H9 (cell line): ENCODE results near the gene SYNC. TPM values are rescaled to one million over a fixed set of nuclear protein-coding genes. Genes with fewer than 3 reads are reported as not detected.

Source experiments
- DNase-seq: peaks from one replicate; pipeline ENCODE4 v3.0.0-alpha.2; 2017
- H2AFZ ChIP-seq: one replicate; pipeline ENCODE4 v1.6.1; 2013; ENCODE audit warnings: mild to moderate bottlenecking, low read length, control low read depth, moderate library complexity
- H2AK5ac ChIP-seq: 2 replicates; pipeline ENCODE4 v1.6.1; 2013; ENCODE audit warnings: low read length, control low read depth, mixed read lengths; ENCODE audit not compliant: insufficient read length
- H2BK120ac ChIP-seq: one replicate; pipeline ENCODE4 v1.6.1; 2013; ENCODE audit warnings: low read depth, mild to moderate bottlenecking, low read length, control low read depth, inconsistent platforms; ENCODE audit not compliant: poor library complexity, severe bottlenecking
- H2BK12ac ChIP-seq: 2 replicates; pipeline ENCODE4 v1.6.1; 2013; ENCODE audit warnings: low read length, control low read depth, mixed read lengths, low read depth; ENCODE audit not compliant: insufficient read length
- H2BK15ac ChIP-seq: 2 replicates; pipeline ENCODE4 v1.6.1; 2013; ENCODE audit warnings: low read depth, low read length, control low read depth
- H2BK20ac ChIP-seq: one replicate; pipeline ENCODE4 v1.6.1; 2013; ENCODE audit warnings: low read depth, mild to moderate bottlenecking, low read length, control low read depth, inconsistent platforms; ENCODE audit not compliant: poor library complexity, severe bottlenecking
- H2BK5ac ChIP-seq: 2 replicates; pipeline ENCODE4 v1.6.1; 2013; ENCODE audit warnings: low read length, control low read depth, mixed read lengths; ENCODE audit not compliant: insufficient read length
- H3K14ac ChIP-seq: 2 replicates; pipeline ENCODE4 v1.6.1; 2013; ENCODE audit warnings: low read length, control low read depth; ENCODE audit not compliant: insufficient read depth
- H3K18ac ChIP-seq: 2 replicates; pipeline ENCODE4 v1.6.1; 2013; ENCODE audit warnings: low read depth, mild to moderate bottlenecking, mixed read lengths, low read length, control low read depth; ENCODE audit not compliant: insufficient read length
- H3K23ac ChIP-seq: 2 replicates; pipeline ENCODE4 v1.6.1; 2013; ENCODE audit warnings: low read length, control low read depth, mixed read lengths, low read depth; ENCODE audit not compliant: insufficient read length
- H3K23me2 ChIP-seq: 2 replicates; pipeline ENCODE4 v1.6.1; 2013; ENCODE audit warnings: low read depth, mild to moderate bottlenecking, mixed read lengths, low read length, control low read depth; ENCODE audit not compliant: insufficient read length, poor library complexity, severe bottlenecking
- H3K27ac ChIP-seq: 2 replicates; pipeline ENCODE4 v1.5.1; 2013; ENCODE audit warnings: low read length, control low read depth, mixed read lengths, low read depth; ENCODE audit not compliant: insufficient read length
- H3K27me3 ChIP-seq: 2 replicates; pipeline ENCODE4 v1.6.1; 2013; ENCODE audit warnings: low read length, control low read depth, inconsistent platforms; ENCODE audit not compliant: insufficient read depth
- H3K4ac ChIP-seq: 2 replicates; pipeline ENCODE4 v1.6.1; 2013; ENCODE audit warnings: low read depth, mild to moderate bottlenecking, control low read depth, inconsistent platforms, low read length, moderate library complexity
- H3K4me1 ChIP-seq: 2 replicates; pipeline ENCODE4 v1.6.1; 2013; ENCODE audit warnings: low read length, control low read depth, inconsistent platforms; ENCODE audit not compliant: insufficient read depth
- H3K4me2 ChIP-seq: 2 replicates; pipeline ENCODE4 v1.6.1; 2013; ENCODE audit warnings: low read length, control low read depth, mixed read lengths; ENCODE audit not compliant: insufficient read length, insufficient read depth
- H3K56ac ChIP-seq: 2 replicates; pipeline ENCODE4 v1.6.1; 2013; ENCODE audit warnings: low read depth, mild to moderate bottlenecking, mixed read lengths, low read length, control low read depth; ENCODE audit not compliant: insufficient read length
- H3K79me1 ChIP-seq: 2 replicates; pipeline ENCODE4 v1.6.1; 2013; ENCODE audit warnings: low read depth, mild to moderate bottlenecking, moderate library complexity, low read length, control low read depth, inconsistent platforms; ENCODE audit not compliant: insufficient read depth, poor library complexity, severe bottlenecking
- H3K79me2 ChIP-seq: 2 replicates; pipeline ENCODE4 v1.6.1; 2013; ENCODE audit warnings: low read length, control low read depth, inconsistent platforms; ENCODE audit not compliant: insufficient read depth
- H3K9ac ChIP-seq: 2 replicates; pipeline ENCODE4 v1.6.1; 2013; ENCODE audit warnings: low read length, control low read depth, mixed read lengths; ENCODE audit not compliant: insufficient read length; ENCODE audit errors: extremely low read depth
- H3K9me3 ChIP-seq: one replicate; pipeline ENCODE4 v1.6.1; 2013; ENCODE audit warnings: low read depth, low read length, inconsistent platforms; ENCODE audit not compliant: control insufficient read depth
- H3T11ph ChIP-seq: one replicate; pipeline ENCODE4 v1.6.1; 2013; ENCODE audit warnings: mild to moderate bottlenecking, low read length, control low read depth, inconsistent platforms
- H4K20me1 ChIP-seq: one replicate; pipeline ENCODE4 v1.6.1; 2013; ENCODE audit not compliant: control insufficient read depth, insufficient read length, insufficient read depth
- H4K5ac ChIP-seq: 2 replicates; pipeline ENCODE4 v1.6.1; 2013; ENCODE audit warnings: low read depth, mild to moderate bottlenecking, mixed read lengths, low read length, control low read depth; ENCODE audit not compliant: insufficient read length
- H4K8ac ChIP-seq: replicated peaks from 2 replicates; pipeline ENCODE4 v1.6.1; 2013; ENCODE audit warnings: low read length, control low read depth, mixed read lengths, low read depth; ENCODE audit not compliant: insufficient read length
- H4K91ac ChIP-seq: 2 replicates; pipeline ENCODE4 v1.6.1; 2013; ENCODE audit warnings: low read depth, mild to moderate bottlenecking, moderate library complexity, mixed read lengths, low read length, control low read depth; ENCODE audit not compliant: insufficient read length
- H3K27ac Mint-ChIP-seq, 3 experiments: 2 replicates in 2 of 3; 3 replicates in 1 of 3; pipeline ENCODE4 v1.8.0; 2020 to 2021; ENCODE audit warnings: mixed read lengths in 3 of 3, mild to moderate bottlenecking in 1 of 3, moderate library complexity in 1 of 3
- H3K27me3 Mint-ChIP-seq: 2 replicates; pipeline ENCODE4 v1.8.0; 2021; ENCODE audit warnings: low read depth, mild to moderate bottlenecking, moderate library complexity, mixed read lengths
- H3K36me3 Mint-ChIP-seq, 3 experiments: 2 replicates in 2 of 3; 3 replicates in 1 of 3; pipeline ENCODE4 v1.8.0; 2020 to 2021; ENCODE audit warnings: low read depth in 3 of 3, mixed read lengths in 3 of 3; ENCODE audit not compliant: insufficient read depth in 1 of 3
- H3K4me1 Mint-ChIP-seq, 2 experiments: 2 replicates each; pipeline ENCODE4 v1.8.0; 2020; ENCODE audit warnings: mixed read lengths in 2 of 2
- H3K4me3 Mint-ChIP-seq, 2 experiments: 2 replicates in 1 of 2; 3 replicates in 1 of 2; pipeline ENCODE4 v1.8.0; 2020 to 2021; ENCODE audit warnings: mild to moderate bottlenecking in 2 of 2, mixed read lengths in 2 of 2, moderate library complexity in 1 of 2
- H3K9me3 Mint-ChIP-seq, 2 experiments: 2 replicates in 1 of 2; 3 replicates in 1 of 2; pipeline ENCODE4 v1.8.0; 2020; ENCODE audit warnings: mild to moderate bottlenecking in 2 of 2, mixed read lengths in 2 of 2, moderate library complexity in 1 of 2
- WGBS: extraction: QIAGEN DNeasy Blood & Tissue Kit; methylation state at CpG from one replicate; pipeline ENCODE4 v1.1.7; 2013; ENCODE audit warnings: missing lambda C conversion rate, low lambda C conversion rate, mixed read lengths; ENCODE audit not compliant: insufficient read length; ENCODE audit errors: extremely low coverage; 5-methylcytosine and 5-hydroxymethylcytosine counted together
- total RNA-seq: library from RNA; stranded (reverse); gene quantifications from 2 replicates; pipeline ENCODE4 v1.2.1, GENCODE V29; 2021
- TF ChIP-seq, protein P1 (sequence below): fragments of 200-600 bp; sonication (generic); conservative IDR thresholded peaks from 3 replicates; pipeline ENCODE4 v1.8.0; 2021; ENCODE audit warnings: antibody characterized with exemption, mild to moderate bottlenecking

The SYNC gene
- total RNA-seq, 1 experiment from 2014 or later: 0.15 TPM

DNA sequence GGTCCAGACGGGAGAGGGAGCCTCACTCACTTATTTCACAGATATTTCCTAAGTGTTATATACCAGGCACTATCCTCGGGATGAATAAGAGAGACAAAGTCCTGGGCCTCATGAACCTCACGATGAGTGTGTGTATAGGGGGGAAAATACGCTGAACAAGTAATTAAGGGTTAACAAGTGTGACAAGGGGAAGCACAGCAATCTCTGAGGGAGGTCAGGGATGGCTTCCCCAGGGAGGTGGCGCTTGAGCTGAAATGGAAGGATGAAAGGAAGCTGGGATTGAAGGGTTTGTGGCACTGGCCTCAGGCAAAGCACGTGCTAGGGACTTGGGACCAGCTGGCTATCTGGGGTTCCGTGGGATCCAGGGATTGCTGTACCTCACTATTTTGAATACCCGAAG lies 46.4 kb upstream of the SYNC start:
- H4K20me1 ChIP-seq: no peaks in the 10 kb centered on the region
- Mint-ChIP-seq H3K27ac (no peak overlapping the region; a peak in 1 of 7 replicates), H3K27me3 (no peaks in the 10 kb centered on the region), H3K4me3 (no peak overlapping the region), H3K36me3 (peaks cover 0 to 9% (median 5%) of the 10 kb centered on the region in 3 experiments; a peak in 5 of 7 replicates), H3K9me3 (no peaks in the 10 kb centered on the region), H3K4me1 (peaks cover 20 to 22% of the 10 kb centered on the region in 2 experiments)
- H4K8ac ChIP-seq: no peak overlapping the region
- TF ChIP-seq, protein P1, sequence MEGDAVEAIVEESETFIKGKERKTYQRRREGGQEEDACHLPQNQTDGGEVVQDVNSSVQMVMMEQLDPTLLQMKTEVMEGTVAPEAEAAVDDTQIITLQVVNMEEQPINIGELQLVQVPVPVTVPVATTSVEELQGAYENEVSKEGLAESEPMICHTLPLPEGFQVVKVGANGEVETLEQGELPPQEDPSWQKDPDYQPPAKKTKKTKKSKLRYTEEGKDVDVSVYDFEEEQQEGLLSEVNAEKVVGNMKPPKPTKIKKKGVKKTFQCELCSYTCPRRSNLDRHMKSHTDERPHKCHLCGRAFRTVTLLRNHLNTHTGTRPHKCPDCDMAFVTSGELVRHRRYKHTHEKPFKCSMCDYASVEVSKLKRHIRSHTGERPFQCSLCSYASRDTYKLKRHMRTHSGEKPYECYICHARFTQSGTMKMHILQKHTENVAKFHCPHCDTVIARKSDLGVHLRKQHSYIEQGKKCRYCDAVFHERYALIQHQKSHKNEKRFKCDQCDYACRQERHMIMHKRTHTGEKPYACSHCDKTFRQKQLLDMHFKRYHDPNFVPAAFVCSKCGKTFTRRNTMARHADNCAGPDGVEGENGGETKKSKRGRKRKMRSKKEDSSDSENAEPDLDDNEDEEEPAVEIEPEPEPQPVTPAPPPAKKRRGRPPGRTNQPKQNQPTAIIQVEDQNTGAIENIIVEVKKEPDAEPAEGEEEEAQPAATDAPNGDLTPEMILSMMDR: no peak
- H3K18ac ChIP-seq: no peak overlapping the region
- H2BK5ac ChIP-seq: no peak overlapping the region
- no peak overlapping the region for H2AK5ac ChIP-seq
- no peak overlapping the region for H2BK12ac ChIP-seq
- H3K27me3 ChIP-seq: no peaks in the 10 kb centered on the region
- no peak overlapping the region for H3K9ac ChIP-seq
- H4K91ac ChIP-seq: no peak overlapping the region
- no peak overlapping the region for H3K4ac ChIP-seq
- H2AFZ ChIP-seq: no peak overlapping the region
- H3K14ac ChIP-seq: no peak overlapping the region
- H3T11ph ChIP-seq: no peak overlapping the region
- H3K27ac ChIP-seq: no peak overlapping the region
- H2BK120ac ChIP-seq: no peak overlapping the region
- H2BK20ac ChIP-seq: no peak overlapping the region
- no peak overlapping the region for H3K23ac ChIP-seq
- WGBS: no CpG with 5 or more reads among the region's 8 CpGs
- H4K5ac ChIP-seq: no peak overlapping the region
- H3K4me1 ChIP-seq: no peaks in the 10 kb centered on the region
- no peak overlapping the region for H2BK15ac ChIP-seq
- no peaks in the 10 kb centered on the region for H3K9me3 ChIP-seq
- no peaks in the 10 kb centered on the region for H3K79me2 ChIP-seq
- no peak overlapping the region for H3K56ac ChIP-seq
- H3K79me1 ChIP-seq: no peaks in the 10 kb centered on the region
- no peak for DNase-seq
- no peak overlapping the region for H3K4me2 ChIP-seq
- no peaks in the 10 kb centered on the region for H3K23me2 ChIP-seq
